Skin epidermis (tissue), 12 donors: ENCODE results near the gene PDE6H.

ENCODE experiments used
- H3K27ac ChIP-seq, 21 experiments: fragments of 200-600 bp; sonication (generic) in 11 of 21; one replicate each; pipeline ENCODE4 v1.5.0; 2020; ENCODE audit warnings: mild to moderate bottlenecking in 3 of 21, inconsistent platforms in 2 of 21, moderate library complexity in 2 of 21
- H3K4me3 ChIP-seq, 7 experiments: fragments of 200-600 bp; sonication (generic) in 2 of 7; one replicate each; pipeline ENCODE4 v1.5.0; 2020; ENCODE audit warnings: inconsistent platforms in 2 of 7, mild to moderate bottlenecking in 2 of 7, moderate library complexity in 1 of 7

PDE6H gene

GRCh38 chr12:14962797-14963196, 10.0 kb upstream of the PDE6H start:
- Histone ChIP-seq H3K27ac (peak overlapping the region in 16 of 21 experiments; percentile 73 to 95 (median 88)), H3K4me3 (no peak overlapping the region)

DNA sequence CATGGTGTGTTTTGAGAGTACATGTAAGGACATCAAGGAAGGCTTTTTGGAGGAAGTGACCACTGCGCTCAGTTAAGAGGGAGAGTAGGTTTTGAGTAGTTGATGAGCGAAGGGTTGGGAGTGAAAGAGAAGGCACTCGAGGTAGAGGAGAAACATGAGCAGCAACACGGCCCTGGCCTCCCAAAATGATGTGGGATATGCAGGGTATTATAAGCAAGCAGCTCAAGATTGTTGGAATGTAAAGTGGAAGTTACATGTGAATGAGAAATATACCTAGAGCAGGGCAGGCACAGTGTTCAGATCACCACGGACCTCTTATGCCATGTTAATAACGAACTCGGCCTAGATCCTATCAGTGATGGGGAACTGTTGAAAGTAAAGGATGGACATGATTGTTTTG, 9.3 kb upstream of the PDE6H start:
- no peak overlapping the region for H3K4me3 ChIP-seq
- peak overlapping the region in 5 of 21 experiments; percentile 73 to 95 (median 92) for H3K27ac ChIP-seq

- Histone ChIP-seq H3K4me3 (no peak overlapping the region), H3K27ac (peak overlapping the region in 2 of 21 experiments; percentile 62 to 92)
These were observed 8.4 kb upstream of the PDE6H start for GRCh38 chr12:14964406-14964805.

GRCh38 chr12:14965221-14965620, 7.6 kb upstream of the PDE6H start:
- H3K4me3 ChIP-seq = no peak overlapping the region
- peak overlapping the region in 2 of 21 experiments; percentile 11 to 47 for H3K27ac ChIP-seq

- no peak overlapping the region for H3K4me3 ChIP-seq
- no peak overlapping the region for H3K27ac ChIP-seq
These were observed 4.4 kb upstream of the PDE6H start for GRCh38 chr12:14968478-14968877.

DNA sequence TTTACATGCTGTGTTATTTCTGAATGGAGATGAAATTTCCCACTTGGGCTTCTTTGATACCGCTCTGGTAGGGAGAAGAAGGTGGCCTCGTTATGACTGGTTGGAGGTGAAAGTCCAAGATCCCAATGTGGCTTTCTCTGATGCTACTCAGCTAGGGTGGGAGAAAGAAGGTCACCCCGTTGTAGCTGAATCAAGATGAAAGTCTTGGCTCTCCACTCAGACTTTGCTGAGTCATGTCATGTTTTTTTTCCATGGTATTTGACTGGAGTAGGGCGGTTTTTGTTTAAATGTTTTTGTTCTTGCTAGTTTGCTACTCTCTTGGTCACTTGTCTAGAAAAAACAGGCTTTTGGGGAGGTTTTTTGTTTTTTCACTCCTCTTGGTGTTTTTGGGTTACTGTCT, 2.4 kb upstream of the PDE6H start:
- no peak overlapping the region for H3K4me3 ChIP-seq
- H3K27ac ChIP-seq = no peak overlapping the region

GRCh38 chr12:14974633-14975032, 1.8 kb downstream of the PDE6H start:
- Histone ChIP-seq H3K4me3 (no peak overlapping the region), H3K27ac (no peak overlapping the region)

GRCh38 chr12:14975457-14975856, 2.6 kb downstream of the PDE6H start:
- no peak overlapping the region for H3K4me3 ChIP-seq
- H3K27ac ChIP-seq = no peak overlapping the region

GRCh38 chr12:14976658-14977057, 3.8 kb downstream of the PDE6H start:
- H3K4me3 ChIP-seq = no peak overlapping the region
- no peak overlapping the region for H3K27ac ChIP-seq

DNA sequence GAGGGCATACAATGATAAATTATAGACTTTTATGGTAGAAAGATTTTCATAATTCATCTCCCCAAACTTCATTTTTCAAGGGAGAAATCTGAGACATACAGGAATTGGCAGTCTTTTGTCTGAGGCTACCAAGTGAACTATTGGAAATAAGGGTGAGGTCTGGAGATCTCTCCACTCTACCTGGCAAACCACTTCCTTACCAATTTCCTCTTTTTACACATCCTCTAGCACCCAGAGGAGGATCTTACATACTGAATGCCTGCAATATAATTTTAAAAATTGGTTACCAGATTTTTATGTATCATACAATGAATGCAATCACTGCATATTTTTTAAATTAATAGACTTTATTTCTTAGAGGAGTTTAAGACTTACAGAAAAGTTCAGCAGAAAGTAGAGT, 6.6 kb downstream of the PDE6H start:
- Histone ChIP-seq H3K27ac (no peak overlapping the region), H3K4me3 (no peak overlapping the region)

DNA sequence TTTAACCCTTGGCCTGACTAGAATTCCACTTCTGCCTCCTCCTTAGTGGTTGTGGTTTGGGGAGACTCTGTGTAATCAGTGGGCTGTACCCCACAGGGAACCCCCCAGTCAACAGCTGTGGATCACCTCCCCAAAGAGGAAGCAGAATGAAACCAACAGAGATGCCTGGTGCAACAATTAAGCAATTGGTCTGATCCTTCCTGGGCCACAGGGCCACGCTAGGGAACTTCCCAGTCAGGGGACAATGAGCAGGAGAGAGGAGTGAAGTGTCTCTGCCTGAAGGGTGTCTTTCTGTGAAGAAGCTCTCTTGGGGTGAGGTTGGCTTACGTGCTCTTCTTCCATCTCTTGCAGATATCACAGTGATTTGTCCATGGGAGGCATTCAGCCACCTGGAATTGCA, 8.2 kb downstream of the PDE6H start:
- H3K27ac ChIP-seq = no peak overlapping the region
- H3K4me3 ChIP-seq = no peak overlapping the region

GRCh38 chr12:14982562-14982961, 9.7 kb downstream of the PDE6H start:
- H3K4me3 ChIP-seq = no peak overlapping the region
- H3K27ac ChIP-seq = no peak overlapping the region

DNA sequence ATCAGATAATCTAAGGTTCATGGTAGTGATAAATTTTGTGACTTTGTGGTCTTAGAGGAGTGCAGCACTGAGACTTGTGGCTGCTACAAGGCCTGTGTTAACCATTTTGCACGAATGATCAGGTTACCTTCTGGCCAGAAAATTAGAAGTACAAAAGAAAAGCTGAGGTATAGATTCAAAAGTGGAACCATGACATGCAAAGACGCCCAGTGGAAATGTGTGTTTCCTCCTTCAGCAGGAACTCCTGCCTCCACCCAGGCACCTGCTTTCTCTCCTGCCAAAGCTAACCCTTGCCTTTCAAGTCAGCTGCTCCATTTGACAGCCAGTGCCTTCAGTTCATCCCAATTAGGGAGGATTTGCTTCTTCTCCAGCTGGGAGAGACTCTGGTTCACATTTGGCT, 10.1 kb downstream of the PDE6H start:
- H3K27ac ChIP-seq = no peak overlapping the region
- no peak overlapping the region for H3K4me3 ChIP-seq

DNA sequence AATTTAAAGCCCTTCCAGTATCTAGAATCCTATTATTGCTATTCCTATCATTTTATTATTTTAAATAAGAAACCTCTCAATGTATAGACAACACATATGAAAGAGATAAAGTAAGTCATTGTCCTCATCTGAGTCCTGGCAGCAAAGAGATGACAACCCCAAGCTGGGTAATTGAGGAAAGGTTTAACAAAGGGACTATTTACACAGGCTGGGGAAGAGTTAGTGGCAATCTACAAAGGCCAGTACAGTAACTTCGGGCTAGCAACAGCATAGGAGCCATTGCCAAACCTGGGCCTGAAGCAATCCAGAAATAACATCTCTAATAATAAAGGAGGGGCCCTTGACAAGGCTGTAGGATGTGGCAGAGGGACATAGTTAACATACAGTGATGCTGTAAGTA, 11.2 kb downstream of the PDE6H start:
- Histone ChIP-seq H3K4me3 (no peak overlapping the region), H3K27ac (no peak overlapping the region)

GRCh38 chr12:14984766-14985285, 12.0 kb downstream of the PDE6H start:
- Histone ChIP-seq H3K4me3 (no peak overlapping the region), H3K27ac (no peak overlapping the region)

- H3K27ac ChIP-seq = no peak overlapping the region
These were observed 13.6 kb downstream of the PDE6H start for GRCh38 chr12:14986449-14986848.

GRCh38 chr12:14988035-14988434, 15.2 kb downstream of the PDE6H start:
- Histone ChIP-seq H3K27ac (no peak overlapping the region), H3K4me3 (no peak overlapping the region)

More at GRCh38 chr12:14986449-14986848, 13.6 kb downstream of the PDE6H start:
- no peak overlapping the region for H3K4me3 ChIP-seq

GRCh38 chr12:14989790-14990189, 16.9 kb downstream of the PDE6H start:
- Histone ChIP-seq H3K27ac (peak overlapping the region in 1 of 21 experiments; percentile 35), H3K4me3 (no peak overlapping the region)

- no peak overlapping the region for H3K27ac ChIP-seq
- H3K4me3 ChIP-seq = no peak overlapping the region
These were observed 18.2 kb downstream of the PDE6H start for GRCh38 chr12:14991069-14991468.

DNA sequence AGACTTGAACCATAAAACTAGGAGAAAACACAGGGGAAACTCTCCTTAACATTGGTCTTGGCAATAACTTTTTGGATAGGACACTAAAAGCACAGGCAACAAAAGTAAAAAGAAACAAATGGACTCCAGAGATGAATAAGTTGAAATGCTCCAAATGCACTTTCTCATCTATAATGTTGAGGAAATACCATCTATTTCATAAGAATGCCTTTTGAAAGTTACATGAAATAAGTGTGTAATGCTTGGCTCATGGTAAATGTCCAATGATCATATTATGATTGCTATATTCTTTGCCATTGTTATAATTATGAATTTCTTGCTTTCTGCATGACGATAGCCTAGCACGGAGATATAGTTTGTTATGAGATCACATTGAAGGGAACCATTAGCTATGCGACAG, 19.8 kb downstream of the PDE6H start:
- Histone ChIP-seq H3K27ac (no peak overlapping the region), H3K4me3 (no peak overlapping the region)

GRCh38 chr12:14993117-14993516, 20.3 kb downstream of the PDE6H start:
- H3K27ac ChIP-seq = no peak overlapping the region
- no peak overlapping the region for H3K4me3 ChIP-seq

- no peak overlapping the region for H3K27ac ChIP-seq
- no peak overlapping the region for H3K4me3 ChIP-seq
These were observed 20.9 kb downstream of the PDE6H start for GRCh38 chr12:14993537-14994266.
